ENCODE results near the gene MOCS1.
"Not testable (repeated sequence)": the region's sequence is repeated elsewhere in the genome, so short reads cannot be mapped to it uniquely, and the experiment has no call there.

MOCS1 gene

DNA sequence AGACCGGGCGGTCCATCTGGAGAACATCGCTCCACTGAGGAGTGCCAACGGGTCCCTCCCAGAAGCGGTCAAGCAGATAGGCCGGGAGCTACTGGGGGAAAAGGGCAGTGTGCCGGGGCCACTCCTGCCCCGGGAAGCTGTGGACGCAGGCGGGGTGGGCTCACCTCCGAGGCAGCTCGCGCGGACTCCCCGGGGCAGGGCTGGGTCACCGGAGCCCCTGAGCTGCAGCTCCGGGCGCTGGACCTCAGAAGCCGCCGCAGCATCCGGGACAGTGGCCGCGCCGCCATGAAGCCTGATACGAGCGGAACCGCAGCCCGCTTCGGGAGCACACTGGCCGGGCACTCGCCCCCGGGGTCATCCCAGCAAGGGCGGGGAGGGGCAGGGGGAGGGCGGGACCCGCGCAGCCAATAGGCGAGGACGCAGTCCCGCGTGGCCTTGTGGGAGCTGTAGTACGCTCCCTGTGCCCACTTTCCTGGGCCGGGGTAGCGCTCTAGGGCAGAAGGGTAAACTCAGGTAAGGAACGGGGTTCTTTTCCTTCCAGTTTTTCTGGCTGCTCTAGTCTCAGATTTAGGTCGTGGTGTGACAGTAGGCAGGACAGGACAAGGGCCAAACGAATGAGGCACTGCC is at the start of gene MOCS1:
Gene MOCS1, minus strand, starts transcription at position 332 of the 627 bp plus-strand sequence. Its CDS starts 45 bp downstream, at position 287.
- peak; percentile 70 for DNase-seq

DNA sequence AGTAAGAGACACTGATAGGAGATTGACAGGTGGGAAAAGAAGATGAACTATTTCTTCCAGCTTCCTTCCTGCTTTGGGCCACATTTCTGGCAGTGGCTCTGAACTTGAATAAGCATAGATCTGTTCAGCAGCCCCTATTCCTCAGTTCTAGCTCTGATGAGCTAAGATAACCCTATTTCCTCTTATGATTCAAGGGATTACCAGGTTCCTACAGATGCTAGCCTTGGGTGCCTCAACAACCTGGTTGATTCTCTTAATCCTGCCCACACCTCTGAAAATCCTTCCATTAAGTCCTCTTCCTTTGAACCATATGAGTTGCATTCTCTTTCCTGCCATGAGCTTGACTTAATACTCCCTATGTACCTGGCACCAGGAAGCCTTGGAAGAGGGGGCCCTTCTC is 49.8 kb upstream of the MOCS1 start:
- DNase-seq, result no peak

DNA sequence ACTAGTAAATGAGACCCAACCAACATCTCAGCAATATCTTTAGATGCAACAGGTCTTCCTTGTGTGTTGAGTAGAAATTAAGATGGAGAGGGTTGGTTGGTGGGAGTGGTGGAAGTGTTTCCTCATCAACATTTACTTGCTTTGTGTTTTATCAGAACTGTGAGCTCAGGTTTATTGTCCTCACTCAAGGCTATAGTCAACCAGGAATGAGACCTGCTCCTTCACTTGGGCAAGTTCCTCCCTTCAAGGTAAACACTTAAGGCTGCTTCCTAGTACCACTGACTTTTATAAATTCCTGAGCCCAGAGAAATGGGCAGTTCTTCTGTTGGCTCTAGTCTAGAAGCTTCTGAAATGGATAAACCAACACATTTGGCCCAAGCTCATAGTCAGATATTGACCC is 48.9 kb upstream of the MOCS1 start:
- DNase-seq, result no peak

DNA sequence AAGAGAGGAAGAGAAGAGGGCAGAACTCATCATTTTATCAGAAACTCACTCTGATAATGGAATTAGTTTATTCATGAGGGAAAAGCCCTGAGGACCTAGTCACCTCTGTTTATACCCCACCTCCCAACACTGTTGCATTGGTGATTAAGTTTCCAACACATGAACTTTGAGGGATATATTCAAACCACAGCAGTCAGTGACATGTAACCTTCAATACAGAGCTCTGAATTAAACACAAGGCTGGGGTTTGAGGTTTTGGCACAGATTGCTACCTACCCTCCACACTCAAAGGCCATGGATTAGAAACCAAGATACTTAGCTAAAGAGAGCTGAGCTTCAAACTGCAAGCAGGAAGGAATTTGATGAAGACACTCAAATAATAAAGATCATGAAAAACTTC is 48.5 kb upstream of the MOCS1 start:
- no peak for DNase-seq

DNA sequence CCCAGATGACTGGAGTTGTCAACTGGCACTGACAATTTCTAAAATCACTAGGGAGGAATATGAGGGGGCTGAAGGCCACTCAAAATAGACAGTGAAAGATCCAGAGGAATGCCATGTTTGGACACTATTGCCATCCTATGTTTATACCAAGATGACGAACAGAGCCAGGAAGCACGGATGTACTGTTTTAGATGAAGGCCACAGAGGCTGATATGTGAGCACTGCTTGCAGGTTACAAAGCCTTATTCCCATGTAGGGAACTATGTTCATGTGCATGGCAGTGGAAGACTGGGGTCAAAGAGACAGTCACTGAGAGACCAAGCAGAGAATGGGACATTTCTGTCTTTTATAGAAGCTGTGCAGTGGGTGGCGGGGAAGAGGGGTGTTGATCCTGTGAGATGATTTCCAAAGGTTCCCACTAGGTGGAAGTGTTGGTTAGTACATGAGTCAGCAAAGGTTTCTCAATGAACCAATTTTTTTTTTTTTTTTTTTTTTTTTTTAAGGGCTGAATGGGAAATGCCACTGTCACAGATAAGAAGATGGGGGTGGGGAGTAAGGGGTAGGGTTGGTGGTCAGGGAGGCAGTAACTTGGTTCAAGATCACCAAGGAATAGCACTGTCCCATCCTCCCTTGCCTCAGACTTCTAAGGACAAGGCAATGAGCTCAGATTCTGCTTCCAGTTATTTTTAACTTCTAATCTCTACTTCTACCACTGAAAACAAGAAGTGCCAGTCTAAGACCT is 46.7 kb upstream of the MOCS1 start:
- DNase-seq, result peak; percentile 6

DNA sequence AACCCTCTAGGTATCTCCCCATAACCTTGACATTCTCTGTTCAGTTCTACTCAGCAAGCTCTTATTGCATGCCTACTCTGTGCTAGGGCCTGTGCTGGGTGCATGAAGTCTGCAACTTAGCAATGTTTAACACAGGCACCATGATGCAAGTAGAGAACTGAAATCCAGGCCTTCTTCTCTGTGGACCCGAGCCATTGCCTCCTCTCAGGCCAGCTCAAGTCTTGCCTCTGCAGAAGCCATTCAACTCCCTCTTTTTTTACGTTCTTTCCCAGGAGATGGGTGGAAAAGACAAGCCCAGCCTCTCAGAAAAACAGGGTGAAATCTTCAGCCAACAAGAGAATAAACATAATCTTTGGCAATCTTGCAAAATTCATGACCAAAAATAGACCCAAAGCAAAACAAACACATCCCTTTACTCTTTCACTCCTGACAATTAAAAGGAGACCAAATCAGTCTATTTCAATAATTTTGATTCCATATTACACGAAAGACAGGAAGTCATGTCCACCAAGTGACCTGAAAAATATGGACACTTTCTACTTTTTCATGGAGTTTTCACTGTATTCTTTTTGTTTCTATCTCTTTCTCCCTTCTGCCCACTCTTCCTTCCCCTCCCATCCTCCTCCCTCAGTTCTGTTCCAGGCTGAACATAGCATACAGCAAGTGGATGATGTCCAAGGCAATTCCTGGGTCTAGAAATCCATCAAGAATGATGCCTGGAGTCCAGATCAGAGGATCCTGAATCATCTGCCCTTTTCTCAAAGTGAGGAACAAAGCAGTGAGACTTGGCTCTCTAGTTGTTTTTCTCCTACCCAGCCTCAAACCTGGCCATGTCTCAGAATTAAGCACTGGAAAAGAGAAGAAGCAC is 45.4 kb upstream of the MOCS1 start:
- DNase-seq, result no peak

DNA sequence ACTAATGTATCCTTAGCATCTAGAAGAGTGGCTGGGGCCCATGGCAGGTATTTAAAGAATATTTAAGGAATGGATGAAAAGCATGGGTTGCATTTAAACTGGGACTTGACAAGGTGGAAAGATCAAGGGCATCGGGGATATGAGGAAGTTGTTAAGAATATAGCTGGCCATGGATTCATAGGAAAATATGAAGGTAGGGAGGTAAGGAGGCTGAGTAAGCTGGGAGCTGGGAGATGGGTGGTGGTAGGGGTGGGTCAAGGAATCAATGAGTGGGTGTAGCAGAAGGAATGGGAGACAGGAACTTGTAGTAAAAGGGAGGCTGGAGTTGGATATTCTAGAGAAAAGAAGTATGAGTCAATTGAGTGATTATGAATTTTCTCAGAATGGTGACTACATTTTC is 44.0 kb upstream of the MOCS1 start:
- DNase-seq, result no peak

DNA sequence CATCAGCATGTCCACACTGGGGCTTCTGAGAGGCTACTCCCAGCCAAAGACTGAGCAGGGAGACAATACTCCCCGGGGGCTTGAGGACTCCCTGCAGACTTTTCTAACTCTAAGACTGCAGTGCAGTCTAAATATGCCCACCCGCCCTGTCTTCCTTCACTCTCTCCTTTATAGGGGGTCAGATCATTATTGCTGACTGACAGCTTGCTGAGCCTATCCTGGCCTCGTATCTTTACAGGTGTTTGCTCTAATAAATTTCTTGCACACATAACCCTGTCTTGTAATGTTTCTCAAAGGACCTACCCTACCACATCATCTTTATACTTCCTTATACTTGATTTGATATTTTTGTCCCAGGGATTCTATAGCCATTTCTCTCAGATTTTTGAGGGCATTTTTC is 39.4 kb upstream of the MOCS1 start:
- DNase-seq, result no peak

DNA sequence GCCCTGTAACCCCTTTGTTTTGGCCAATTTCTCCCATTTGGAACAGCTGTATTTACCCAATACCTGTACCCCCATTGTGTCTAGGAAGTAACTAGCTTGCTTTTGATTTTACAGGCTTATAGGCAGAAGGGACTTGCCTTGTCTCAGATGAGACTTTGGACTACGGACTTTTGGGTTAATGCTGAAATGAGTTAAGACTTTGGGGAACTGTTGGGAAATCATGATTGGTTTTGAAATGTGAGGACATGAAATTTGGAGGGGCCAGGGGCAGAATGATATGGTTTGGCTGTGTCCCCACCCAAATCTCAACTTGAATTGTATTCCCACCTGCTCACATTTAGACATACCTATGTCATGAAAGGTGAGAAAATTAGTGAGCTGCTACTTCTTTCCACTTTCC is 38.5 kb upstream of the MOCS1 start:
- DNase-seq, result not testable (repeated sequence)

DNA sequence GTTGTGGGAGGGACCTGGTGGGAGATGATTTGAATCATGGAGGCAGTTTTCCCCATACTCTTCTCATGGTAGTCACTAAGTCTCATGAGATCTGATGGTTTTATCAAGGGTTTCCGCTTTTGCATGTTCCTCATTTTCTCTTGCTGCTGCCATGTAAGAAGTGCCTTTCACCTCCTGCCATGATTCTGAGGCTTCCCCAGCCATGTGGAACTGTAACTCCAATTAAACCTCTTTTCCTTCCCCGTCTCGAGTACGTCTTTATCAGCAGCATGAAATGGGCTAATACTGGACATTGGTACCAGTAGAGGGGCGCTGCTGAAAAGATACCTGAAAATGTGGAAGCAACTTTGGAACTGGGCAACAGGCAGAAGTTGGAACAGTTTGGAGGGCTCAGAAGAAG is 36.9 kb upstream of the MOCS1 start:
- DNase-seq, result not testable (repeated sequence)

DNA sequence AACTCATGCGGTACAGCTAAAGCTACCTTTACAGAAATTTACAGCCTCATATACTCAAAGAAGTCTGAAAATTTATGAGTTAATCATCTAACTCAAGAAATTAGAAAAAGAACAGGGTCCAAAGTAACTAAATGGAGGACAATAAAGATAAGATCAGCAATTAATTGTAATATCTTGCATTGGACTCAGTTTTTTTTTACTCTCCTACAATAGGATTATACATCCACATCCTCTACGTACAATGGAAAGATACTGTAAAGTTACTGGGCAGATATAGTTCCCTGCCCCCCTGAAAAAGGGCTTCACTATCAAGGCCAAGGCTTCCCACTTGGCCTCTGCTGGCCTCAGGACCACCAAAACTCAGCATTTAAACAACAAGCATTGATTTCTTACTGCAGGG is 31.5 kb upstream of the MOCS1 start:
- no peak for DNase-seq

DNA sequence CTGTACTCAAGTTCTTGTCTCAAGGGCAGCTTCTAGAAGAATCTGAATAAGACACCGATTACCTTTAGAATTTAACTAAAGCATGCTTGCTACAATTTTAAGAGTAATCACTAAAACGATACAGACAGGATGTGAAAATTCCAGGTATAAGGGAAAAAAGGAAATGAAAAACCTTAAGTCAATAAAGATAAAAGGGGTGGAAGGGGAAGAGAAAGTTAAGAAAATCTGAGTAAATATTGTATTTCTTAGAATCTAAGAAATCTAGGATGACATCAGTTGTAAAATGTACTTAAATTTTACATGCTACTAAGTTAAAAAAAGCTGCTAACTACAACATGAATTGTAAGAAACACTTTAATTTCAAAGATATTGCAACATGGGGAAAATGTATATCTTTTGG is 30.3 kb upstream of the MOCS1 start:
- DNase-seq, result no peak

DNA sequence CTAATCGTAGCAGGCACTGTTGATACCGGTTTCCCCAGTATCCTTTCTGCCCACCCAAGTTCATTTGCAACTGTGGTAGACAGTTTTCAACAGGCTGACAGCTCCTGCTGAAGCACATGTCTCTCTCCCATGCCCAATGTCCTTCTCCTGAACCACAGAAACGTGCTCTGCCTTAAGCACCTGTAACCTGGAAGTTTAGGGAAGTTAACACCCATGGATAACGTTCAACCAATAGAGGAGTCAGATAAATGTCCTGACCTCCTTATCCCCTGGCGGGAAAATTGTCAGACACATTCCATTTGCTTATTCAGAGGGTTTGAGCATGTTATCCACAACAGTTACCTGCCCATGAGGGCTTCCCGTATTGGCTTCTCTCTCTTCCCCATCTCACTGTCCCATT is 29.8 kb upstream of the MOCS1 start:
- no peak for DNase-seq

DNA sequence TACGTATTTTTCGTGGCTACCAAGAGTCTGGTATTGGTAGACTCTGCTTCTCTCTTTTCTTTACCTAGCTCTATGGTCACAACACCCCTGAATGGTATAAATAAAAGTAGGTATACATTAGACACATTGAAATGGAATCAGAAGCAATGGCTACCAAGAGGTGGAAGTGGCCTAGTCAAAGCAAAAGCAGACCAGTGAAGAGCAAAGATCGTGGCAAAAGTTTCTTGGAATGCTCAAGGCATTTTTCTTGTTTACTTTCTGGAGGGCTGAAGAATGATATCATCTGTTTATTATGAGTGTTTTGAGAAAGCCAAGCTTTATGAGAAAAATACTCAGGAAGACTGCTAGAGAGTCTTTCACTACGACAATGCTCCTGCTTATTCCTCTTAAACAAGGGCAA is 28.6 kb upstream of the MOCS1 start:
- no peak for DNase-seq

DNA sequence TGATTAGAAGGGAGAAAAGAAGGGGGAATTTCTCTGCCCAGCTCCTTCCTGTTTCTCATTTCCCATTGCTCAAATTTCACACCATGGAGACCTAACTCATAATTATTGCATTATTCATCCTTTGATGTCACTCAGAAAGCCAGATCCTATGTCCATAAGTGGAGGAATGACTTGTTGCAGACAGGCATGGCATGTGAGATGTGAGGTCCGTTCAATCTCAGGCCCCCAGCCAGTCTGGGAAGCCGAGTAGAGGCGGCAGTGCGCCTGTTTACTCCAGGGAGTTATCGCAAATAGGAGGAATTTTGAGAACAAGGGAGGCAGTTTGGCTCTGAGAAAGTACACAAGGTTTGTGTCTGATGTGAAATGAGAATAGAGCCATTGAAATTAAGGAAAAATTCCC is 26.9 kb upstream of the MOCS1 start:
- no peak for DNase-seq

DNA sequence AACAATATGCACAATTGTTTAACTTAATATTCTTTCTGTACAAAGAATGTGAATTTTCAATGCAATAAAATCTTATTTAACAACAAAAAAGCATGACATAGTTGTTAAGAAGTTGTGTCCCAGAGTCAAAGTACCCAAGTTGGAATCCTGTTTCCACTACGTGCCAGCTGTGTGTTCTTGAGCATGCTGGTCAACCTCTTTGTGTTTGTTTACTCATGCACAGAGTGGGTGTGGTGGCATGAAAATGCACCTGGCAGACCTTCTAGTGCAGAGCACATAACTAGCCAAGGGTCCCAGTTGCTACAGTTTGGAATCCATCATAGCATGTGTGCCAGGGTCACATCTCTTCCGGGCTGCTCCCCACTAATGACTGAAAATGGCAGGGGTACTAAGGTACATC is 24.7 kb upstream of the MOCS1 start:
- DNase-seq, result no peak

DNA sequence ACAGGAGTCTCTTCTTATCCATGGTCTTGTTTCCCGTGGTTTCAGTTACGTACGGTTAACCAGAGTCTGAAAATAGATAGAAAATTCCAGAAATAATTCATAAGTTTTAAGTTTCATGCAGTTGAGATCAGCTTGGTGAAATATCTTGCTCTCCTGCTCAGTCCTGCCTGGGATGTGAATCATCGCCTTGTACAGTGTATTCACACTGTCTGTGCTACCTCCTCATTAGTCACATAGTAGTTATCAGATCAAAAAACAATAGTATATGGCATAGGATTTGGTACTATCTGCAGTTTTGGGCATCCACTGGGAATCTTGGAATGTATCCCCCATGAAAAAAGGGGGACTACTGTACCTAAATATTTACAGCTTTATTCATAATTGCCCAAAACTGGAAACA is 22.7 kb upstream of the MOCS1 start:
- peak; percentile 29 for DNase-seq

DNA sequence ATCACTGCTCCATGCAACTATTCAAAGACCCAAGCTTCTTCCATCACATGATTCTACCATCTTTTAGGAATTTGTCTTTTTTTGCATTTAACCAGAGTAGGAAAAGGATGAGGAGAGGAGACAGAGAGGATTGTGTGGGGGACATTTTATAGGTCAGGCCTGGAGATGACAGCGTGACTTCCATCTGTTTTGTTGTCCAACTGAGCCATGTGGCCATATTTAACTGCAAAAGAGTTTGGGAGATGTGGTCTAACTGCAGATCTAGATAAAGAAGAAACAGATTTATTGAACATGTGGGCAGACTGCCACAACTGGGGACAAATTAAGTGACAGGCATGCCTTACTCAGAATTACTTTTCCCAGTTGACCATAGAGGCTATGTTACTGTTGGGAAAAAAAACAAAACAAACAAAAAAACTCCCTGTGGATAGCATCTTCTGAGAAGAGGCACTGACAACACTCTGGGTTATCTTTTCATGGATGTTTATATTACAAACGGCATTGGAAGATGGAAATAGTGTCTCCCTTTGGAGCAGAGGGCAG is 18.9 kb upstream of the MOCS1 start:
- no peak for DNase-seq

DNA sequence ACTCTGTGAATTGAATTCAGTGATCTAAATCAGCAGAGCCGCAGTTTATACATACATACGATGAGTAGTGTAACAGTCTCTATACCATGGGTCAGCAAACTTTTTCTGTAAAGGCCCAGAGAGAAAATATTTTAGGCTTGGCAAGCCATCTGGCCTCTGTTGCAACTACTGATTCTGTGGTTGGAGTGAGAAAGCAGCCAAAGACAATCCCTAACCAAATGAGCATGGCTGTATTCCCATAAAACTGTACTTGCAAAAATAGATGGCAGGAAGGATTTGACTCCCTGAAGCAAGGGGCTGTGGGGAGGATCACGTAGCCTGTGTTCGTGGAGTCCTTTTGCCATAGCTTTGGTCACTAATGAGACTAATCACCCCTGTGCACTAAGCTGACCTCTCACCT is 17.9 kb upstream of the MOCS1 start:
- no peak for DNase-seq

DNA sequence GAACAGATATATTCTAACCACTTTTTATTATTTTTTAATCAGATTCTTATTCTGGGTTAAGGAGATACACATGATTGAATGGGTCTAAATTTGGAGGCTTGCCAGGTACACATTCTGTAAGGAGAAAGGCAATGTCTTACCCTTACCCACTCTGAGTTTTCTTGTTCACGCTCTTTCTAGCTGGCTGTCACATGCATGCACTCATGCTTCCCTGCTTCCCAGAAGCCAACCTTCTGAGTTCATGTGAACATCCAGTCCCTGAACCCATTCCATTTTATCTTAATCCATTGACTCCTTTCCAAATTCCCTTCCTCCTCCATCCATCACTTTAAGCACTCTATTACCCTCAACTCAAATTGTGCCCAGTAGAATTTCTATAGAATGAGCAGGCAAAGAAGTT is 17.5 kb upstream of the MOCS1 start:
- DNase-seq, result no peak

DNA sequence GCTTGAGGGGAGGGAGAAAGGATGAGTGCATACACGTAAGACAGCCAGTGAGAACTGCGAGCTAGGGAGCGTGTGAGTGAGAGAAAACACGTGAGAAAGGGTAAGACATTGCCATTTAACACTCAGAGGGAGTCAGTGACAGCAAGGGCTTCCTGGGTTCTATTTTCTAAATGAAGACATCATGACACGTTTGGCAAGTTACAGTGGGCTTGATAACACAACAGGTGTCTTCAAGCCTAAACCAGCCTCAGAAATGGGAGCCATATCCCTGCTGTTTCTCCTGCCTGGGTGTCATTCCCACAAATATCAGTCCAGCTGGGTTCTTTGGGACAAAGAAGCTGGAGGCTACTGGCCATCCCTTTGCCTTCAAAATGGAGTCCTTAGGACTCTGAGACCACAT is 16.9 kb upstream of the MOCS1 start:
- no peak for DNase-seq

DNA sequence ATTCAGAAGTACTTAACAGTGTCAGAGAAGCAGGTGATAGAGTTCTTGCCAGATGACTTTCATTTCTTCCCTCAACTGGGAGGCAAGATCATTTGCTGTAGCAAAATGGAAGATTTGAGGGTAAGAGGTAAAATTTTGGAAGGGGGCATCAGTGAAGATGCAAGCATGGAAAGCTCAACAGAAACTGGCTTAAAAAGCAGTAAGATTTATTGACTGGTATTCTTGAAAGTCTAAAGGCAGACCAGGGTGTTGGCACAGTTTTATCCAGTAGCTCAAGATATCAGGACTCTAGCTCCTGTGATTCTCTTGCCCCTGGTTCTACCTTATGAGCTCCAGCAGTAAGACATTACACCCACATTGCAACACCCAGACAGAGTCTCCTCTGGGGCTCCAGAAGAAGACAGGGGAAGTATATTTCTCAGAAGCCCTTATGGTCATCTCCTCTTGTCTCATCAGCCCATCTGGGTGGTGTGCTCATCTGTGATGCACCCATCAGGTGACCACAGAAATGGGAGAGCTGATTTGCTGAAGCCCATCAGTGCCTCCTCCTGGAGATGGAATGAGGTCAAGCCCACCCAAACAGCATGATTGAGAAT is 16.0 kb upstream of the MOCS1 start:
- no peak for DNase-seq

DNA sequence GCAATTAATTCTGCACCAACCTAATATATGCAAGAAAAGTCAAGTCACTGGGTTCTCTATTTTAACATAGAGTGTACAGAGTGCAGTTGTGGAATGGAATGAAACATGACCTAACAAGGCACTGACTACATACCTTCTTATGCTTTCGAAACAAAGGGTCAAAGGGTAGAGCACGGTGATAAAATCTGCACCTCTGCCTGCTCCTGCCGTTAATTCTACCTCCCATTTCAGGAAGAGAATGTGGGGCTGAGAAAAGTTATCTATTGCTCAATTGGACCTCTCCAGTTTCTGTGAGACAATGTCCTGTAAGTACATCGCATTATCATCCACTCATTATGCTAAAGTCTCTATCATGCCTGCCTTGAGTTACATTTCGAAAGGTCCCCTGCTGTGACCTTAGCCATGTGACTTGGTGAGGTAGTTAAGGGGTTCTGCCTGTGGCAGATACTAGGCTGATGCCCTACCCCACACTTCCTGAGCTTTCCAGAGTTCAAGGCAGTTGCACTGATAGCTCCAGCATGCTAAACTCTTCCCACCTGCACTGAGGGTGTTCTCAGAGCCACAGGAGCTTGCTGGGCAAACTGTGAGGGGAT is 14.0 kb upstream of the MOCS1 start:
- DNase-seq, result no peak
